IPS DF 6.9 (cell line): ENCODE data around the gene ASTN2.

Experiments used
- DNase-seq: peaks from one replicate; pipeline ENCODE4 v3.0.0-alpha.2; 2013; ENCODE audit warnings: low read depth, low spot score
- H3K27ac ChIP-seq: one replicate; pipeline ENCODE4 v1.5.1; 2013; ENCODE audit warnings: low read length, control low read depth
- H3K27me3 ChIP-seq: 2 replicates; pipeline ENCODE4 v1.6.1; 2013; ENCODE audit warnings: mild to moderate bottlenecking, low read length; ENCODE audit not compliant: control insufficient read depth, insufficient read depth
- H3K36me3 ChIP-seq: 2 replicates; pipeline ENCODE4 v1.6.1; 2013; ENCODE audit warnings: low read length; ENCODE audit not compliant: control insufficient read depth, insufficient read depth
- H3K4me1 ChIP-seq: 2 replicates; pipeline ENCODE4 v1.6.1; 2013; ENCODE audit warnings: low read length; ENCODE audit not compliant: control insufficient read depth, insufficient read depth
- H3K4me3 ChIP-seq: 2 replicates; pipeline ENCODE4 v1.5.1; 2013; ENCODE audit warnings: mild to moderate bottlenecking, low read length
- H3K9me3 ChIP-seq: 2 replicates; pipeline ENCODE4 v1.6.1; 2013; ENCODE audit warnings: low read length, inconsistent platforms; ENCODE audit not compliant: control insufficient read depth, insufficient read depth
- WGBS: extraction: QIAGEN DNeasy Blood & Tissue Kit; methylation state at CpG from one replicate; pipeline ENCODE4 v1.1.7; 2013; ENCODE audit warnings: mixed read lengths, missing lambda C conversion rate; ENCODE audit not compliant: insufficient read length, insufficient coverage; 5-methylcytosine and 5-hydroxymethylcytosine counted together

The ASTN2 gene

DNA sequence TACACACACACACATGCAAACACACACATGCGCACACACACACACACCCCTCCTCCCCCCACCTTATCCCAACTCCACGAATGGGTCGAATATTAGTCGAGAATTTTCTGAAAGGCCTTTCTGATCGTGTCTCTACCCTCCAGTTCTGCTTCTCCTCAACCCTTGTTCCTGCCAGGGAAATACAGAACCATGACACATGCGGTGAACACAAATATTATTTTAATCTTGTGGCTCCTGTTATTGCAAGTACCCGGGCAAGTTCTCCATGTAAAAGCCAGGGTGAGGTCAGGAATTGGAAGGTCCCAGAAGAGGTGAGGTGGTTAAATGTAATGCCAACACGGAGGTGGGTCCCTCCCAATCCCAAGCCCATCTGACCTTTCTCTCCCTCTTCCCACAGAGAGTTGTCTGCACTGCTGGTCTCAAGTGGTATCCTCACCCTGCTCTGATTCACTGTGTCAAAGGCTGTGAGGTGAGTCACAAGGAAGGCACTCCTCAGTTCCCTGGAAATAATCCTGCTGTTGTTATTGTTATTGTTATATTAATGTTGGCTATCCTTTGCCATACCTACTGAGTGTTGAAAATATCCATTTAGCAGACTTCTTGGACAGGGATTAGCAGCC is 1037.6 kb downstream of the ASTN2 start:
- H3K9me3 ChIP-seq = no peaks in the 10 kb centered on the region
- H3K4me1 ChIP-seq = no peaks in the 10 kb centered on the region
- no peak for DNase-seq
- H3K36me3 ChIP-seq = no peaks in the 10 kb centered on the region
- no peak overlapping the region for H3K27ac ChIP-seq
- no CpG with 5 or more reads among the region's 8 CpGs for WGBS
- H3K27me3 ChIP-seq = no peaks in the 10 kb centered on the region
- no peak overlapping the region for H3K4me3 ChIP-seq
